D721Med (cell line): ENCODE data around the gene LCN9.

Experiments used
- DNase-seq: peaks from one replicate; pipeline ENCODE4 v3.0.0; 2011; ENCODE audit warnings: low spot score; ENCODE audit not compliant: insufficient read length
- FAIRE-seq: peaks from 2 replicates; lab custom pipeline; 2011; peaks lifted over from hg19 to GRCh38; lab: Jason Lieb, UNC
- TF ChIP-seq, protein P1 (sequence below): IDR thresholded peaks from 2 replicates; pipeline ENCODE4 v1.5.1; 2012; ENCODE audit warnings: mild to moderate bottlenecking, control low read depth; ENCODE audit not compliant: insufficient read depth; ENCODE audit errors: missing control alignments

LCN9 gene

DNA sequence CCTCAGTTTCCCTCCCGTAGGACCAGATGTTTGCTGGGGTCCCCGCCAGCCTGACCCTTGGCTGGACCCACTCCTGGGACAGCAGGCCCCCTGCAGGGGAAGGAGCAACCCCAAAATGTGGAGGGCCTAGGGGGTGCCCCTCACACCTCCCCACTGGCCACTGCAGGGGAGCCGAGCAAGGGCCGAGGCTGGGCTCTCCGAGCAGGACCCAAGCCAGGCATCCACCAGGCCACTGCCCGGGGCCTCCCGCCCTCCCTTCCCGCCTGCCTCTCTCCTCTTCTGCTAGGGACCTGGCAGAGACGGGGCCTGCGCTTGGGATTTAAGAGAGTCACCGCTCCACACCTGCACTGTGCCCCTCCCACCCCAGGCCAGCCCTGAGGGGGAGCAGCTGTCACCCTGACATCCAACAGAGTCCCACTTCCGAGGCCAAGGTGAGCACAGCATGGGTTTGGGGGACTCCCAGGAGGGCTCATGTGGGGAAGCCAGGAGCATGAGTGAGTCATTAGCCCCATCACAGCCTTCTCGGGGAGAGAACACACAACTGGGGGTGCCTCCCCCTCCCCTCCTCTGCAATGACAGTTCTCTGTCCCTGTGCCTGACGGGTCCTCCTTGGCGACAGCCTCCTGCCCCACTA lies 20.4 kb downstream of the LCN9 start:
- DNase-seq (no peak), FAIRE-seq (no peak)
- TF ChIP-seq, protein P1, sequence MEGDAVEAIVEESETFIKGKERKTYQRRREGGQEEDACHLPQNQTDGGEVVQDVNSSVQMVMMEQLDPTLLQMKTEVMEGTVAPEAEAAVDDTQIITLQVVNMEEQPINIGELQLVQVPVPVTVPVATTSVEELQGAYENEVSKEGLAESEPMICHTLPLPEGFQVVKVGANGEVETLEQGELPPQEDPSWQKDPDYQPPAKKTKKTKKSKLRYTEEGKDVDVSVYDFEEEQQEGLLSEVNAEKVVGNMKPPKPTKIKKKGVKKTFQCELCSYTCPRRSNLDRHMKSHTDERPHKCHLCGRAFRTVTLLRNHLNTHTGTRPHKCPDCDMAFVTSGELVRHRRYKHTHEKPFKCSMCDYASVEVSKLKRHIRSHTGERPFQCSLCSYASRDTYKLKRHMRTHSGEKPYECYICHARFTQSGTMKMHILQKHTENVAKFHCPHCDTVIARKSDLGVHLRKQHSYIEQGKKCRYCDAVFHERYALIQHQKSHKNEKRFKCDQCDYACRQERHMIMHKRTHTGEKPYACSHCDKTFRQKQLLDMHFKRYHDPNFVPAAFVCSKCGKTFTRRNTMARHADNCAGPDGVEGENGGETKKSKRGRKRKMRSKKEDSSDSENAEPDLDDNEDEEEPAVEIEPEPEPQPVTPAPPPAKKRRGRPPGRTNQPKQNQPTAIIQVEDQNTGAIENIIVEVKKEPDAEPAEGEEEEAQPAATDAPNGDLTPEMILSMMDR: no peak

DNA sequence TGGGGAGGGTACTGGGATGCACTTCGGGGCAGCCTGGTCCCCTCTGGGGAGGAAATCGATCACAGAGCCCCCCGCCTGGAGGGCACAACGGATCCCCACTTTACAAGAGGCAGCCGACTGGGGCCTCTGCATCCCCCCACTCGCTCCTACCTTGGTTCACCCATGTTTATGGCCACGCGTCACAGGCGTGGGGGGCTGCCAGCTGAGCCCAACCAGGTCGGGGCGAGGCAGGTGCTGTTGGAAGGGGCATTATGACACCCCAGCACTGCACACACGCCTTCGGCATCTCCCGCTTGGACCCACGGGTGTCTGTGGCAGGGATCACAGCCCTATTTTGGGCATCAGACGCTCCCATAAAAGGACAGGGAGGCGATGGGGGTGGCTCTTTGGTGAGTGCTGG lies 21.6 kb downstream of the LCN9 start:
- TF ChIP-seq, protein P1: no peak
- DNase-seq (no peak), FAIRE-seq (no peak)

DNA sequence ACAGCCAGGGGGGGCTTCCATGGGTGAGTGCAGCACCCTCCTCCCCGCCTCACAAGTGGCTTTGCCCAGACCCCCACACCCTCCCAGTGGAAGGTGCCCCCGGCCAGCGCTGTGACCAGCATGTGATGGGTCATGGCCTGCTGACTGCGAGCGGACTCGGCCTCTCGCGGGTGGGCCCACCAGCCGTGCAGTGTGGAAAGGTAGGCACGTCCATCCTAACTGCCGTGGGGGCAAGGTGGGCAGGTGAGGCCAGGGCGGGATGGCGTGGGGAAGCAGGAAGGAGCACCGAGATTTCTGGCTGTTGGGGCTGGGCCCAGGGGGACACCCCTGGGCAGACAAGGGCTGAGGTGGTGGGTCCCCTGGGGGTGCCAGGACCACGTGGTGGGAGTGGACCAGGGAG lies 24.1 kb downstream of the LCN9 start:
- DNase-seq: no peak
- no peak for FAIRE-seq
- TF ChIP-seq, protein P1: no peak

DNA sequence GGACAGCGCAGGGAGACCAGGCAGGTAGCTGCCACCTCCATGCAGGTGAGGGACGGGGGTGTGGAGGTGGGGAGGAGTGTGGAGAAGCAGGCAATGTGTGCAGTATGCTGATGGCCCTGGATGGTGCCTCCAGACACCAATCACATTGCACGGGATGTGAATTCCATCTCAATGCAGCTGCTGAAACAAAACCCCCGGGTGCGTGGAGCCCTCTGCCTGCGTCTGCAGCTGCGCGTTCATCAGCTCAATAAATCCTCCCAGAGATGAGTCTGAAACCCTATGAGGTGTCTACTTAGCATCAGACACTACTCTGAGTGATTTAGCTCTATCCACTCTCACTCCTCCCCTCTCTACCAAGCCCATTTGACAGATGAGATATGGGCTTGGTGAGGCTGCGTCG lies 25.9 kb downstream of the LCN9 start:
- no peak for FAIRE-seq
- DNase-seq: no peak
- TF ChIP-seq, protein P1: no peak

DNA sequence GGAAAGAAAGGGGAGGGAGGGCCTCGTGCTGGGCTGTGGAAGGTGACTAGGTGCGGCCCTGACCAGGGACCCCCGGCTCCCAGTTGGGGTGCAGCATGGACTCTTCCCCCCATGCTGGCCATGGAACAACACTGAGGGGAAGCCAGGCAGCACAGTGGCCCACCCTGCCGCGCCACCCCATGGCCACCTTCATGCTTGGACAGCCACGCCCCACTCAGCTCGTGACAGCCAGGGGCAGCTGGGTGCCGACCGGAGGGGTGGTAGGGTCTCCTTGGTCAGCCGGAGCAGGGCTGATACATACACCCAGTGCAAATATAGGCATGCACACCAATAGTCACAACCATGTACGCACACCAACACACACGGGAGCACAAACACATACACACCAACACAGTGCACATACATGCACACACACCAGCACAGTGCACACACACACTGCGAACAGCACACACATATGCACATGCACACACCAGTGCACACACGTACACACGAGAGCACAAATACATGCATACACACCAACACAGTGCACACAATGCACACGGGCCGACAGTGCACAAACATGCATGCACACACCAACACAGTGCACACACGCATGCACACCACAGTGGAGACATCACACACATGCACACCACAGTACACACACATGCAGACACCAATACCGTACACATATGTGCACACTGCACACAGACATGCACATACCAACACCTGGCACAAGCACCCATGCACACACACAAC lies 27.9 kb downstream of the LCN9 start:
- TF ChIP-seq, protein P1: no peak
- FAIRE-seq (no peak), DNase-seq (no peak)

DNA sequence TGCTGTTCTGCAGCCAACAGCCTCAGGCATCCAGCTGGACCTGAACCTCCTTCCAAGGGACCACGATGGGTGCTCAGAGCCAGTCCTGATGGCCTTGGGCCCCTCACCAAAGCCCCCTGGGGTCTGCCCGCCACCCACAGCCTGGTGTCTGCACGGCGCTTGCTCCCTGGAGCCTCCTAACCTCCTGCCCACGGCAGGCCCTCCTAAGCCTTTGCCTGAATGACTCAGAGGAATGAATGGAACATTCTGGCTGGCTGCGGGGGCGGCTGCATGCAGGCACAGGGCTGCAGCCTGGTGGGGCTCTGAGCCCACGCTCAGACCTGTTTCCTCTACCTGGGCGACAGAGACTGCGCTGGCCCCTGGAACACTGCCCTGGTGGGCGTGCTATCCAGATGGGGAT lies 29.3 kb downstream of the LCN9 start:
- TF ChIP-seq, protein P1: no peak
- DNase-seq (no peak), FAIRE-seq (no peak)

DNA sequence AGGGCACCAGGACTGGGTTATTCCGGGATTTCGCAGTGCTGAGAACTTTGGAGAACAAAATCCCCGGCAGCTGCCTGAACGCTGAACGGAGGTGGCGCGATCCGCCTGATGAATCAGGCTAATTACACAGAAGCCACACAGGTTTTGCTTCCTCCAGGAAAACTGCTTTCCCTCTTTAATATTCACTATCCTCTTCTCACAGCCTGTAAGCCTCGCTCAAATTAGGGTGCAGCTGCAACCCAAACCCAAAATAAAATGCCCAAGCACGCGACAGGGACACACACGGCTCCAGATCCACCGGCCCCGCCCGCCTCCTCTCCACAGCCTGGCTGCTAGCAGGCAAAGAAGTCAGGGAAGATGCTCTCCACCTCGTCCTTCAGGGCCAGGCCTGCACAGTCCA lies 30.2 kb downstream of the LCN9 start:
- DNase-seq: no peak
- no peak for FAIRE-seq
- TF ChIP-seq, protein P1: no peak
